GM18507 (cell line): ENCODE data around the gene CDC45.

ENCODE experiments used
- DNase-seq: peaks from one replicate; pipeline ENCODE4 v3.0.0; 2011; ENCODE audit warnings: low read depth; ENCODE audit not compliant: insufficient read length; ENCODE audit errors: extremely low spot score
- FAIRE-seq: peaks from 2 replicates; lab custom pipeline; 2011; peaks lifted over from hg19 to GRCh38; lab: Jason Lieb, UNC

The CDC45 gene

DNA sequence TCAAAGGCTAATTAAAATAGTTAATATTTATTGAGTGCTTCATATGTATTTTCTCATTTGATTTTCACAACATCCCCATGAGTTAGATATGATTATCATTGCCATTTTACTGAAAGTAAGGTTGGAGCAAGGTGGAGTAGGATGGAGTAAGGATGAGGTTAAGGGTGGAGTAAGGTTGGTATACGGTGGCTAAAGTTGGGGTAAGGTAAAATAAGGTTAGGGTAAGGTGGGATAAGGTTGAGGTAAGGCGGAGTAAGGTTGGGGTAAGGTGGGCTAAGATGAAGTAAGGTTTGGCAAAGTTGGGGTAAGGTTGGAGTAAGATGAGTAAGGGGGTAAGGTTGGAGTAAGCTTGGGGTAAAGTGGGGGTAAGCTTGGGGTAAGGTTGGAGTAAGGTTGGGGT lies 90.3 kb downstream of the CDC45 start:
- no peak for FAIRE-seq
- no peak for DNase-seq
